GM21526 (cell line): Measurements from ENCODE around the gene KCNV2.

Experiments
- ATAC-seq: cut with Tn5 transposase; IDR thresholded peaks from one replicate; pipeline ENCODE4 v1.9.1; 2021; ENCODE audit warnings: moderate library complexity; ENCODE audit not compliant: unreplicated experiment, low FRiP score

The KCNV2 gene

GRCh38 chr9:2749485-2749884 lies 32.2 kb downstream of the KCNV2 start:
- no peak for ATAC-seq

GRCh38 chr9:2755285-2755684 lies 38.0 kb downstream of the KCNV2 start:
- ATAC-seq, result no peak

GRCh38 chr9:2758162-2758897 lies 41.0 kb downstream of the KCNV2 start:
- ATAC-seq, result no peak

DNA sequence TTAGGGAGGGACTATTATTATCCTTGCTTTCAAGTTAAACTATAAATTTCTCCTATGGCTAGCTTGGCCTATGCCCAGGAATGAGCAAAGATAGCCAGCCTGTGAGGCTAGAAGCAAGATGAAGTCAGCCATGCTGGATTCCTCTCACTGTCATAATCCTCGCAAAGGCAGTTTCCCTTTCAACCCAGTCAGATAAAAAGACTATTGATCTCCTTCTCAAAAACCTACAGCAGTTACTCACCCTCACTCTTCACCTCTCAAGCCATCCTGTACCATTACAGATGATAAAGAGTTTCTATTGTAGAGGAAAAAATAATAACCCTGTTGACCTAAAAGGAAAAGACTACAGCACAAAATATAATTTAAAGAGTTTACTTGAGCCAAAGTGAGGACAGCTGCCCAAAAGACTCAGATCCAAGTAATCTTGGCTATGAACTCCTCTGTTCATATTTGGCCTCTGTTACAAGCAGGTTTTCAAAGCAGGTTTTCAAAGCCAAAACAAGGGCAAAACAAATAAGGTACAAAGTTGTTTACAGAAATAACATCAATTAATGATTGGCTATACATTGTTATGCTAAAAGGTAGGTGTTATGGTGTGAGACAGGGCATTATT lies 41.7 kb downstream of the KCNV2 start:
- ATAC-seq, result no peak

- ATAC-seq, result peak; percentile 54
These were observed 44.1 kb downstream of the KCNV2 start for GRCh38 chr9:2761424-2761823.

DNA sequence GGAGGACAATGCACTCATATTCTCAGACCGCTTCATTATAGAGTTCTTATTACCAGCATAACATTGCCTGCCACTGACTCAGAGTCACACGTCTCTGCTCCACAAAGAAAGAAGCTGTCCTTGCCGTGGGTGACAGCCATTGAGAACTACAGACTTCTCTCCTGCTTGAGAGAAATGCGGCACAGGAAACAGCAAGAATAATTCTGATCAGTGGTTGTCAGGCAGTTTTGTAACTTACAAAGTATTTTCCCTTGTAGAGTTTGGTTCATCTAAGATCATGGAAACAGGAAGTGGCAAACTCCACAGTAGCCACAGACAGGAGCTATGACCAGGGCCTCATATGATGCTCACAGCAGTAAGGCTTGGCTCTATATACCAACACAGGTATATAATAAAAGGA lies 47.0 kb downstream of the KCNV2 start:
- no peak for ATAC-seq

- ATAC-seq, result no peak
These were observed 48.1 kb downstream of the KCNV2 start for GRCh38 chr9:2765250-2765880.

DNA sequence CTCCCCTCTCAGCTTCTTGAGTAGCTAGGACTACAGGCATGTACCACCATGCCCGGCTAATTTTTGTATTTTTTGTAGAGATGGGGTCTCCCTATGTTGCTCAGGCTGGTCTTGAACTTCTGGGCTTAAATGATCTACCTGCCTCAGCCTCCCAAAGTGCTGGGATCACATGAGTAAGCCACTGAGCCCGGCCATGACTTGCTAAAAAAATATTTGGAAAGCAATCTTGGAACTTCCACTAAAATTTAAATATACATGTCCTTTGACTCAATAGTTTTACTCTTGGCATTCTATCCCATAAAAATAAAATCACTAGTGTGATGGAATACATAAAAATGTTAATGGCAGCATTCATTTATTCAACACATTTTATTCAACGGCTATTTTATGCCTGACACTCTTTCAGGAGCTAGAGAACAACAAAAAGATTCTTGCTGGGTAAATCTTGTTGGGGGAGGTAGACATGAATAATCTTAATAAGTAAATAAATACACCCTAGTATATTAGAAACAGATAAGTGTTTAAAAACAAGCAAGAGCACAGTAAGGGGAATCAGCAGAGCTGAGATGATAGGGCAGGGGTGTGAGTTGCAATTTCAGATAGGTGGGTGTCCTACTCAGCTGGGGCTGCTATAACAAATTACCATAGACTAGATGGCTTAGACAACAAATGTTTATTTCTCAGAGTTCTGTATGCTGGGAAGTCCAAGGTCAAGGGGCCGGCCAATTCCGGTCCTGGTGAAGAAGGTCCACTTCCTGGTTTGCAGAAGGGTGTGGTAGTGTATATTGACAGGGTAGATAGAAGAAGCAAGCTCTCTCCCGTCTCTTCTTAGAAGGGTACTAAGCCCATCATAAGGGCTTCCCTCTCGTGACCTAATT lies 50.7 kb downstream of the KCNV2 start:
- no peak for ATAC-seq

DNA sequence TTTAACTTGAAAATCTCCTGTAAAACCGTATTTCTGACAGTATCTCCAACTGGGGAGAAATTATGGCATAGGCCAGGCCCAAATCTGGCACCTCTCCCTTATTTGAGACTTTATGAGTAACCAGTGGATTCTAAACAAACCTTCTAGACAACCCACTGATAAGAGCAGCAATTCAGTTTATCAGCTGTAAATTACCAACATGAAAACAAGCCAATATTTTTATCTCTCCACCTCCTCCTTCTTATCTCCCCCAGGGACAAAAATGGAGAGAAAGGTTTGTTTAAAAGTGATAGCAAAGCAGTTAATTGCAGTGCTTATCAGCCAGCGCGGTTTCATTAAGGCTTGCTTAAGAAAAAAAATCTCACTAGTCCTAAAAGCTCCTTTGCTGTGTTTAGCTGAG lies 53.8 kb downstream of the KCNV2 start:
- no peak for ATAC-seq

GRCh38 chr9:2771661-2772060 lies 54.4 kb downstream of the KCNV2 start:
- no peak for ATAC-seq

GRCh38 chr9:2777454-2777853 lies 60.1 kb downstream of the KCNV2 start:
- ATAC-seq, result no peak

DNA sequence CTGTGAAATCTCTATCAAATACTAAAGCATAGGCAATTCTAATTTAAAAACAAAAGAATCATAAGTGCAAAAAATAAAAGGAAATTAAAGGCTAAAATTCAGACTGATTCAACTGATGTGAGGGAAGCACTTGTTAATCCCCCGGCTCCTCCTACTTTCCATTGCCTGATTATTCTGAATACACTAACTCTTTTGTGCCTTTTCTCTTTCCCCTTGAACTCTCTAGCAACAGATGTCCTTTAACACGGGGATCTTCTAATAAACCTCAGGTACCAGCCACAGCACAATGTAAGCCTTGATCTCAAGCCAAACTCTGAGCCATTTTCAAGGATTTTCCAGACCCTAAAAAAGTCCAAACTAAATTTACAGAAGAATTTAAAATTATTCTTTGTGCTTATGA lies 61.5 kb downstream of the KCNV2 start:
- no peak for ATAC-seq
